Suppressor macrophage treated with lipopolysaccharide for 1 hour (primary cell): Measurements from ENCODE around the gene SH2D1B.

Source experiments
- DNase-seq, 3 donors: peaks; one replicate each; pipeline ENCODE4 v3.0.0-alpha.2; 2020 to 2022

Gene SH2D1B

DNA sequence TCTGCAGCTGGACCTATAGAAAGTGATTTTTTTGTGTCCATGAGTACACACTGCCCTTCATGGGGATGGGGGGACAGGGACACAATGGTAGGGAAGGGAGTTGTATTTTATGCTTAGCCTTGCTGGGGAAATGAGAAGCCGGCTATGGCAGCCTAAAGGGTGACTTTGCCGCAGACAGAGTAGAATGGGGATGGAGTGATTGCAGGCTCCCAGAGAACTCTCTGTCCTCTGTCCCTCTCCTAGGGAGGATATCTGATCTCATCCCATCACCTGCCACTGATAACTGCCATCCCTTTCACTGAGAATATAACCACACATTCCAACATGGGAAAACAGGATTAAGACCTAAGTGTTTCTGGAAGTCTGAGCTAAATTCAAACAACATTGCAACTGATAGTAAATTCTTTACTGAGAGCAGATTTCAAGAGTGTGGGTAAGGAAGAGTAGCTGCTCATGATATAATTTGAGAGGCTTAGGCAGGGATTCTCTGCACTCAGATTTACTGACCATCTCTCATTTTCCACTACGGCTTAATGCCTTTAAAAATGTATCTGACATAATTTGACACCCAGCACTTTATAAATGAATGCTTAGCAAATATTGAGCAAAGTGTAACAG is 13.9 kb downstream of the SH2D1B start:
- no peak for DNase-seq

DNA sequence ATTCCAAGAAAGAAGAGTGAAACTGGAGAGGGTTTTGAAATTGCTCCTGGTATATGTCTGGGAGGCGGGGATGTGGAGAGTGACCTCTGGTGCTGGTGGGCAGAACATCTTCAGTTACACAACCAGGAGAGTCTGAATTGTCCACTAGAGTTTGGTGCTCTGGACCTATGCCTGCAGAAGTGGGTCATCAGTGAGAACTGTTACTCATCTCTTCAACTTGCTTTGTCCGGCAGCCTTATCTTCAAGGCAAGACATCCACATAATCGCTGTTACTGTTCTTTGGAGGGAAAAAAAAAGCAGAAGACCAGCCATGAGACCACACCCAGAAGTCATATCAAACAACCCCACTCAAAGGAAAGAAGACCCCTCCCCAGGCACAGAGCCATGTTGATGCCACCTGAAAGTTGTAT is 14.9 kb downstream of the SH2D1B start:
- no peak for DNase-seq

DNA sequence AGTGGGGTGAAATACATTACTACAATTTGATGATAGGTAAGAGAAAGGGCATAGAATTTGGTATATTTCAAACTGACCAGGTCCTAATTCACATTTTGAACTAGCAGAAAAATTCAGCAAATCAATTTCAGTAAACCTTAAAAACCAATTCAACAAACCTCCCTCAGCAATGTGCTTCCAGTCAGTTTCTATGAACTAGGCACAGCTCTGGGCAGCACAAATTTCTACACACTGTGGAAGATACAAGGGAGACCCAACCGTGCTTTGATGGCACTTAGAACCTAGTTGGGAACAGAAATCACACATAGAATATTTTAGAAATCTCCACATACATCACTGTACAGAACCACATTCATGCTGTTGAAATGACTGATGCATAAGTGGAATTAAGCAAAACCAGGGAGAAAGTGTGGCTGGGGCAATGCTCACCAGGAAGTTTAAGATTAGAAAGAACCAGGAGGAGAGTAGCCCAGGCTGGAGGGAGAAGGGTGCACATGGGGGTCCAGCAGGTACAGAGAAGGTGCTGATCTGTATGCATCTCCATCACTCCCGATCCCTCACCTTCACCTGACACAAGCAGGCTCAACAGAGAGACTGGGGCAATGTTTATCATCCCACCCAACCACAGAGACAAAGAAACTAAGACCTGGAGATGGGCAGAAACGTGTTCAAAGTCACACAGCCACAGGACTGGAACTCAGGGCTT is 15.6 kb downstream of the SH2D1B start:
- no peak for DNase-seq

DNA sequence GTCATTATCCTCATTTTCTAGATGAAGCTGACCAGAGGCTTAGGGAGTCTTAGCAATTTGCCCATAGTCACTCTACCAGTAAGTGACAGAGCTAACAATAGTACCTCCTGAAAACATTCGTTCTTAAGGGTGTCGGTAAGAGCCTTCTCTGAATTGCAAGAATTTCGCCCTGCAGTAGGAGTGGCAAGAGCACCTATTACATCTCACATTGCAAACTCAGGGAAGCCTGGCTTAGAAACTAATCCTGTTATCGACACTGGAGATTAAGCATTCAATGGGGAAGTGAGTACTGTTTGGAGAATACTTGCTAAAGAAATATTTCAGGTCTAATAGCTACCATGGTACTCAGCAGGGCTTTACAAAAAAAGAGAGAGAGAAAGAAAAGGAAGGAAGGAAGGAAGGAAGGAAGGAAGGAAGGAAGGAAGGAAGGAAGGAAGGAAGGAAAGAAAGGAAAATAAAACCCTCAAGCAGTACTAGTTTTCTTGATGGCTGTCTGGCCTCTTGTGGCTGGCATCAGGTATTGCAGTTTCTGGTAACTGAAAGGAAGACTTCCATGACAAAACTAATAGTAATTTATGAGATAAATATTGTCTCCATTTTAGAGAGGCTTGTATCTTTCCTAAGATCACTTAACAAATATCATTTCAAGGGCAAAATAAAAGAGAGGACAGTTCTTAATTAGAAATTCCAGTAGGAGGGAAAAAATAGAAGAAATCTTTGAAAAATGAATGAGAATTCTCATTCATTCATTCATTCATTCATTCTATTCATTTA is 20.0 kb downstream of the SH2D1B start:
- DNase-seq, result peak; percentile 50 to 62 (median 58)

DNA sequence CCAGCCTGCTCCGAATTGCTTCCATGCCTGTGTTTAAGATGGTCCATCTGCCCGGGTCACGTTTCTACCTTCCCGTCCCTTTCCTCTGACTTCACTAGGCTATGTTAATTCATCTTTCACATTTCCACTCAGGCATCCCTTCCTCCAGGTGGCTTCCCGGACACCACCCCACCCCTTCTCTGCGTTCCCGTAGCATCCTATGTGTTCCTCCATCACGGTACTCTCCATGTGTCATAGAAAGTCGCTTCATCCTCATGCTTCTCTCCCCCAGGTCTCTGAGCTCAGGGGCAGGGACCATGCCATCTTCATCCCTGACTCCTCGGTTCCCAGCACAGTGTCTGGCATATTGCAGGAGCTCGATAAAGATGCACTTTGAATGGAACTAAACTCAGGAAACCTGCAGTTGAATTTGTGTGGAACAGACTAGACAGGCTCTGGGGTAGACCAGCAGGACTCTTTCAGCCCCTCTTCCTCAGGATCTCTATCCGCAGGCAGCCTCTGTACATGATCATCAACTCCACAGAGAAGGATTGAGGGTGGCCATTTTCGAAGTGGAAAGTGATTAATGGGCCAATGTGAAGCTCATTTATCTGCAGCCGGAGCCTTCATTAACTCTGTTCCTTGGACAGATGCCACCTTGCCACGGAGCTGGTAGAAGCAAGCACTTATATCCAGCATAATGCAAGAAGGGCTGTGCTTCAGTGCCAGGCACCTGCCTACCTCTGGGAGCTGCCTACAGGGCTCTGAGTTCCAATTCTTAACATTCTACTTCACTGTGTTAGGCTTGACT is 21.3 kb downstream of the SH2D1B start:
- DNase-seq, result no peak

DNA sequence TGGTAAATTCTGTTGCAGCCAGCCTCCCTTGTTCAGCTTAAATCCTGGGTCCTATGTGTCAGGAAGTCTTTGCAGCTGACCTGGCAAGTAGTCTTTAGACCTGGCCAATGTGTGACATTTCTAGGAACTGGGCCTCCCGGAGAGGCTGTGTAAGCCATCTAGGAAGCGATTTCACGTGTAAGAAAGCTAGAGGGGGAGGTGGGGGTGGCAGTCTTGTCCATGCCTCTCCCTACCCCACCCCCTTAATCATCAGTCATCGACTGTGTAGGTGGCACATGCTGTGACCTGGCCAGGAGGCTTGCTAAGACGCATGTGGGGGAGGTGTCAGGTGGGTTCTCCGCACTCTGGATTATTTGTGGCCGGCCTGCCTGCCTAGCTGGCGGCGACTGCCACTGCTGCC is 22.0 kb downstream of the SH2D1B start:
- DNase-seq, result no peak

- DNase-seq, result no peak
Measured at GRCh38 chr1:162389021-162389818, 22.7 kb downstream of the SH2D1B start.

DNA sequence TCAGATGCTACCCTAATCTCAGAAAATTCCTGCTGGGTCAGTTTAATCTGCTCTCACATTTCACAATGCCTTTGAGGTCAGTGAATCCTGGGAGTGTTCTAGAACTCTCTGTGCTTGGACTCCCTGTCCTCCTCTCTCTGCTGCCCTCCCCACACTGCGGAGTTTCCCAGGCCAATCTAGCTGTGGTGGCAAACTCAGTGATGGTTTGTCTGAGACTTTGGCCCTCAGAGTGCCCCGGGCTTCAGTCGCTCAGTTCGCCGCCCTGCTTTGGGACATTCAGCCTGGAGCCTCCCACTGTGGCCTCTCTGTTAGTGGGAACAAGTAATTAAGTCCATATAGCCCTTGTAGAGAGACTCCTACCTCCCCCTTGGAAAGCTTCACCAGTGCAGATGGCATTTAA is 23.3 kb downstream of the SH2D1B start:
- DNase-seq, result no peak

DNA sequence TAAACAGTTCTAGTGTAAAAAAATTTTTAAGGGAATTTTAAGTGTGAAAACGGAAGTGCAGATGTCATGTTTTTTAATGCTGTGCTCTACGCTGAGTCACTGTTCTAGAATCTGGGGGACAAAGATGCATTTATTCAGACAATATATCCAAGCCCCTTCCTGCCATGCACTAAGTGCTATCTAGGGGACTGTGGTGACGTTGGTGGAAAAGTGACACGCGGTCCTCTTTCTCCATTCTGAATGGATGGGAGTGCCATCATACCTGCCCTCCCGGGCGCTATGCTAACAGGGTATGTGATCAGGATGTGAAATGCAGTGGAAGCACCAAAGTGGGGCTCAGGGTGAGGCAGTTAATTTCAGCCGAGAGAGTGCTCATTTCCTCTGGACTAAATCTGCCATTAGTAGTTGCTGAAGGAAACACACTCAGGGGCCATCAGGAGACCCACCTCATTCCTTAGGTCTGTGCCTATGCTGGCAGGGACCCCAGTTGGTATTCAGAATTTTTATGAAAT is 23.8 kb downstream of the SH2D1B start:
- no peak for DNase-seq

GRCh38 chr1:162387226-162388082 is 24.5 kb downstream of the SH2D1B start:
- no peak for DNase-seq

DNA sequence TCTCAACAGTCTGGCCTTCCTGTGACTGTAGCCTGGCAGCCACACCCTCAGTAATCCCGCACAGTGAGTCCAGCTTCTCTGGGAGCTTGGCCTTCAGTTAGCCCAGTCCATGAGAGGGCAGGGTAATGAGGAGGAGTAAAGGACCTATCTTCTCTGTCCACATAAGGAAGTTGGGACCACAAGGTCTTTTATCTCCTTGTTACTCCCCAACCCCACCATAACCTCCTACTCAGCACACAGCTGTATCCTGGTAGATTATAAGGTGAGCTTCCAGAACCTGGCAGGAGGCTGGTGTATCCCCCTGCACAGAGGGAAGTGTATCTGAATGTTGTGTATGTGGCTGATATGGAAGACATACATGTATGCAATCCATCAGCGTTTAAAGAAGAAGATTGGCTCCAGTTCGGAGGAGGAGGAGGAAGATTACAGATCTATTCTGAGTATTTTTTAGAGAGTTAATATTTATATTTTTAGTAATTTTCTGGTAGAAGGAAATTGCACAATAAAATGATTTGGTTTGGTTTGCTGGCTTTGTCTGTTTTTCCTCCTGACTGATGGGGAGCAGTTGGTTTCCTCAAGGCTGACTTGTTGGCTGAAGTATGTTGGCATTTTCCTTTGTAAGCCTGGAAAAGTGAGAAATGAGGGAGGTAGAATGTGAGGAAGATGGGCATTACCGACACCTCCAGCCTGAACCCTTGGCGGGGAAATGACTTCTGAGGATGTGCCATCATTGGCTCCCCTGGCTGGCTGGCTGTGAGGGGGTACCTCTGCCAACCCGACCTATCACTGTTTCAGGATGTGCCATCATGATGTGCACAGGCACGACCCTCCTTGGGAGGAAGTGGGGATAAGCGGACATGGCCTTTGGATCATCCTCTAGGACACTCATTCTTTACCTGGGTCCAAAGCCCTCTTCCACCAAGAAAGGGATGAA is 25.4 kb downstream of the SH2D1B start:
- DNase-seq, result no peak

- no peak for DNase-seq
Measured at GRCh38 chr1:162385702-162386101, 26.2 kb downstream of the SH2D1B start.

- no peak for DNase-seq
Measured at GRCh38 chr1:162385280-162385623, 26.7 kb downstream of the SH2D1B start.

DNA sequence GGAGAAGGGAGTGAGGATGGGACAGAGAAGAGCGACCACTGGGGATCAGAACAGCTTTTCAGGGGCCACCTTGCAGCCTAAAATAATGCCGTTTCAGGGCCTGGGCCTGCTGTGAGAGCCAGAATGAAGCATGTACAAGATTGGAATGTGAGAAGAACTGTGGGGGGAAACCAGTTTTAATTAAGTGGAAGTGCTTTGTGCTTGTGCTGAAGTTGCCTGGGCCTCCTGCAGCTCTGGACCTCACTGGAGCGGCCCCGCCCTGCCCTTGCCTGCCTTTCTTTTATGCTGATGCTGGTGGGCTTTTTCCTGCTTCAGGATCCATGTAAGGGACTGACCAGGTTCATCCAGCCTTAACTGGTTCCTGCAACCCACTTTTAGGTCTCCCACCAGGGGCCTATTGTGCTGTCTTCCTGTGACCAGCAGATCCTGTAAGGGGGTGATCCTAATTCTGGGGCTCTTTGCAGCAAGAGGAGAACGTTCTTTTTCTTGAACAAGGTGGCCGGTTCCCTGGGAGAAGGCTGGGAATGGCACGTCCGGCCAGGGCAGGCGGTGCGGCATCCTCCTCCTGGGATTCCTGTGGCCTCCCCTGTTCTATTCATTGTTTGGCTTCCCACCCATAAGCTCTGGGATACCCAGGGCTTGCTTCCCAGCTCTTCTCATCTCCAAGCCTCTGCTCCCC is 27.2 kb downstream of the SH2D1B start:
- no peak for DNase-seq

DNA sequence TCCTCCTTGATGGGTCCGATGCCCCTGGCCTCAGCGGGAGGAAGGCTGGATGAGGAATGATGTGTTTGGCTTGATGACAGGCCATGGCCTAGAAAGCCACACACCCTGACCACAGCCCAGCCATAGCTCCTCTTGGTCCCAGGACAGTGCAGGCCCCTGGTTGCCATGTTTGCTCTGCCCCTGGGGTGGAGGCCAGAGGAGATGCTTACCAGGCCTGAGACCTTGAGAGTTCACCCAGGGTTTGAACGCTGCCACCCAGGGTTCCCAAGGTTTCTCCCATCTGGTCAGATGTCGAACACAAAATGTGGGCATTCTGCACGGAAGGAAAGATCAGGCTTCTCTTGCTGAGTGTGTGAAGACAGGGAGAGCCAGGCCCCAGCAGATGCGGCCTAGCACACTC is 27.8 kb downstream of the SH2D1B start:
- DNase-seq, result no peak

DNA sequence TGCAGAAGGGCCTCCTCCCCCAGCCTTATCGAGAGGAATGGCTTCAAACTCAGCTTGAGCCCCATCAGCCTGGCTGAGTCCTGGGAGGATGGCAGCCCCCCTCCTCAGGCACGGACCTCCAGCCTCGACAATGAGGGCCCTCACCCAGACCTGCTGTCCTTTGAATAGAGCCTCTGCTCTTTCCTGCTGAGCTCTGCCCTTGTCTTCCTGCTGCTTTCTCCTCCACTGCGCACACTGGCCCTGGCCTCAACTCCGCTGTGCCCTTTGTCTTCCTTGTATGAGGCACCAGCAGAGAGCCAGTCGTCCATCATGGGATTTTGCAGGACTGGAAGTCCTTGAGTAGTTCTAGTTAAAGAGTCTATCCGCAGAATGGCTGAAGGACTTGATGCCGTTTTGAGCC is 28.4 kb downstream of the SH2D1B start:
- no peak for DNase-seq

DNA sequence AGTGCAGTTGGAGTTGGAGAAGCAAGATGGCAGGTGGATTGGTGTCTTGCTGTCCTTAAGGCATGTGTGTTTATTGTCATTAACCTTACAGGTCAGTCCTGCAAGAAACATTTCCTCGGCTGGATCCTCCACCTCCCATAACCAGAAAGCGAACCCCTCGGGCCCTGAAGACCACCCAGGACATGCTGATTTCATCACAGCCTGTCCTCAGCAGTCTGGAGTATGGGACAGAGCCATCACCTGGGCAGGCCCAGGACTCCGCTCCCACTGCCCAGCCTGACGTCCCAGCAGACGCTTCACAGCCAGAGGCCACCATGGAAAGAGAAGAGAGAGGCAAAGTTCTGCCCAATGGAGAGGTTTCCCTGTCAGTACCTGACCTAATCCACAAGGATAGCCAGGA is 28.8 kb downstream of the SH2D1B start:
- DNase-seq, result no peak

- no peak for DNase-seq
Measured at GRCh38 chr1:162381941-162382750, 29.8 kb downstream of the SH2D1B start.

DNA sequence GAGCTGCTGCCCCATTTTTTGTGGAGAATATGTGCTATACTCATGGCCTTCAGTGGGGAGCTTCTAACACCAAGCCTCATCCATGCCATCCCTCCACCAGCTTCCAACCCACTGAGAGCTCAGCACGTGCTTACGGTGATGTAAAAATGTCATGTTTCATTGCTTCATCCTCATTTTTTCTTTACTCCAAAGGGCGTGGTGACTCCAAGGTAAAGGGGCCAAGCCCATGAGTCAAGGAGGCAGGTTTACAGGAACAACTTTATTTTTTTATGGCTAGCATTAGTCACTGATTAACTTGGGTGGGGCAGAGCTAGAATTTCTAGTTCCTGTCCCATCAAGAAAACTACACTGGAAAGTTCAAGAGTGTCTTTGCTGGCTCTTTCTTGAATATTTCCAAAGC is 30.6 kb downstream of the SH2D1B start, which contains the start of gene C1orf226:
Gene C1orf226 (plus strand): TSS at position 346 of the 400 bp plus-strand sequence. CDS start 174 bp downstream, outside the sequence.
- no peak for DNase-seq
